HEK293T (cell line): ENCODE data around the gene SLC44A3.

Experiments
- CTCF ChIA-PET: fragments of 350-600 bp; formaldehyde crosslinking; extraction: SDS; loops from one replicate; lab custom pipeline; 2021; ENCODE audit warnings: antibody characterized with exemption, inconsistent platforms; lab: Yijun Ruan, JAX
- POLR2A ChIA-PET: fragments of 350-600 bp; formaldehyde crosslinking; extraction: SDS; loops from one replicate; lab custom pipeline; 2020; ENCODE audit warnings: antibody characterized with exemption, inconsistent platforms; lab: Yijun Ruan, JAX
- DNase-seq: peaks from one replicate; pipeline ENCODE4 v3.0.0; 2012; ENCODE audit warnings: mixed read lengths; ENCODE audit errors: extremely low spot score
- ARNT ChIP-seq: fragments of 450-650 bp; IDR thresholded peaks from 2 replicates; pipeline ENCODE4 v1.6.1; 2017; ENCODE audit warnings: mild to moderate bottlenecking
- BHLHE40 ChIP-seq: fragments of 450-650 bp; IDR thresholded peaks from 2 replicates; pipeline ENCODE4 v1.6.1; 2016; ENCODE audit warnings: mild to moderate bottlenecking, moderate library complexity, borderline replicate concordance
- CTBP1 ChIP-seq: fragments of 450-650 bp; IDR thresholded peaks from 2 replicates; pipeline ENCODE4 v1.6.1; 2016; ENCODE audit warnings: borderline replicate concordance
- ELF4 ChIP-seq: fragments of 450-650 bp; IDR thresholded peaks from 2 replicates; pipeline ENCODE4 v1.6.1; 2017; ENCODE audit warnings: antibody characterized with exemption
- FOXA1 ChIP-seq: fragments of 450-650 bp; IDR thresholded peaks from 2 replicates; pipeline ENCODE4 v1.6.1; 2016; ENCODE audit warnings: mild to moderate bottlenecking
- FOXK2 ChIP-seq: fragments of 450-650 bp; IDR thresholded peaks from 2 replicates; pipeline ENCODE4 v1.6.1; 2016; ENCODE audit warnings: mild to moderate bottlenecking
- FOXM1 ChIP-seq: fragments of 450-650 bp; IDR thresholded peaks from 2 replicates; pipeline ENCODE4 v1.6.1; 2017; ENCODE audit warnings: mild to moderate bottlenecking, borderline replicate concordance
- HDGF ChIP-seq: fragments of 450-650 bp; IDR thresholded peaks from 2 replicates; pipeline ENCODE4 v1.6.1; 2017; ENCODE audit warnings: antibody characterized with exemption, borderline replicate concordance
- L3MBTL2 ChIP-seq: fragments of 450-650 bp; conservative IDR thresholded peaks from 2 replicates; pipeline ENCODE4 v1.6.1; 2016; ENCODE audit warnings: mild to moderate bottlenecking
- LEF1 ChIP-seq: fragments of 450-650 bp; IDR thresholded peaks from 2 replicates; pipeline ENCODE4 v1.6.1; 2017; ENCODE audit warnings: mild to moderate bottlenecking, borderline replicate concordance
- NFRKB ChIP-seq: fragments of 450-650 bp; IDR thresholded peaks from 2 replicates; pipeline ENCODE4 v1.6.1; 2016; ENCODE audit warnings: mild to moderate bottlenecking, moderate library complexity
- PKNOX1 ChIP-seq: fragments of 450-650 bp; IDR thresholded peaks from 2 replicates; pipeline ENCODE4 v1.6.1; 2016
- SP1 ChIP-seq: fragments of 450-650 bp; IDR thresholded peaks from 2 replicates; pipeline ENCODE4 v1.6.1; 2017
- SUZ12 ChIP-seq: fragments of 450-650 bp; IDR thresholded peaks from 2 replicates; pipeline ENCODE4 v1.6.1; 2016; ENCODE audit warnings: mild to moderate bottlenecking
- TARDBP ChIP-seq: fragments of 450-650 bp; IDR thresholded peaks from 2 replicates; pipeline ENCODE4 v1.6.1; 2016
- ZNF384 ChIP-seq: fragments of 450-650 bp; IDR thresholded peaks from 2 replicates; pipeline ENCODE4 v1.6.1; 2016

SLC44A3 gene

GRCh38 chr1:94887603-94888171, 67.5 kb downstream of the SLC44A3 start:
- TF ChIP-seq ELF4 = no peak
- TF ChIP-seq FOXM1 = no peak
- no peak for TF ChIP-seq FOXA1
- no peak for TF ChIP-seq ZNF384
- no peak for TF ChIP-seq L3MBTL2
- TF ChIP-seq SP1 = no peak
- TF ChIP-seq BHLHE40 = no peak
- TF ChIP-seq FOXK2 = no peak
- TF ChIP-seq SUZ12 = no peak
- no peak for TF ChIP-seq LEF1
- no peak for TF ChIP-seq HDGF
- TF ChIP-seq CTBP1 = no peak
- TF ChIP-seq ARNT = no peak
- TF ChIP-seq NFRKB = no peak
- POLR2A ChIA-PET = no interaction called here
- no peak for DNase-seq
- CTCF ChIA-PET = no interaction called here

- ChIA-PET POLR2A (no interaction called here), CTCF (no interaction called here)
- TF ChIP-seq FOXK2 (no peak), CTBP1 (no peak), TARDBP (no peak), HDGF (no peak)
- no peak for DNase-seq
These were observed 68.0 kb downstream of the SLC44A3 start for GRCh38 chr1:94888201-94888600.

- DNase-seq = no peak
- TF ChIP-seq L3MBTL2 = no peak
- TF ChIP-seq ARNT = no peak
- no peak for TF ChIP-seq ELF4
- TF ChIP-seq TARDBP = no peak
- TF ChIP-seq CTBP1 = no peak
- no peak for TF ChIP-seq PKNOX1
- no peak for TF ChIP-seq FOXM1
- TF ChIP-seq SUZ12 = no peak
- no peak for TF ChIP-seq FOXK2
- no peak for TF ChIP-seq FOXA1
- no peak for TF ChIP-seq BHLHE40
- no peak for TF ChIP-seq NFRKB
- no peak for TF ChIP-seq HDGF
- TF ChIP-seq ZNF384 = no peak
- no peak for TF ChIP-seq LEF1
- TF ChIP-seq SP1 = no peak
- CTCF ChIA-PET = no interaction called here
- POLR2A ChIA-PET = interaction anchor here (0.9 kb wide), 1 partner anchor 32 kb away, joined by 3 read pairs; no protein-coding TSS in a partner anchor
These were observed 72.6 kb downstream of the SLC44A3 start for GRCh38 chr1:94892604-94893254.

GRCh38 chr1:94894630-94895029, 74.5 kb downstream of the SLC44A3 start:
- CTCF ChIA-PET = no interaction called here
- TF ChIP-seq BHLHE40 = no peak
- TF ChIP-seq HDGF = no peak
- TF ChIP-seq SP1 = no peak
- no peak for TF ChIP-seq FOXA1
- no peak for TF ChIP-seq PKNOX1
- no peak for TF ChIP-seq SUZ12
- TF ChIP-seq LEF1 = no peak
- no peak for TF ChIP-seq FOXM1
- TF ChIP-seq TARDBP = no peak
- TF ChIP-seq CTBP1 = no peak
- TF ChIP-seq NFRKB = no peak
- no peak for TF ChIP-seq L3MBTL2
- TF ChIP-seq ARNT = no peak
- POLR2A ChIA-PET = no interaction called here
- DNase-seq = no peak

- POLR2A ChIA-PET = no interaction called here
- DNase-seq = no peak
- CTCF ChIA-PET = no interaction called here
- TF ChIP-seq FOXM1 = no peak
- no peak for TF ChIP-seq HDGF
- TF ChIP-seq ARNT = no peak
- TF ChIP-seq PKNOX1 = no peak
- TF ChIP-seq TARDBP = no peak
- TF ChIP-seq SP1 = no peak
- no peak for TF ChIP-seq LEF1
- no peak for TF ChIP-seq ELF4
- no peak for TF ChIP-seq FOXA1
- TF ChIP-seq NFRKB = no peak
These were observed 75.4 kb downstream of the SLC44A3 start for GRCh38 chr1:94895518-94895917.

GRCh38 chr1:94898491-94899385, 78.6 kb downstream of the SLC44A3 start:
- no peak for TF ChIP-seq FOXK2
- TF ChIP-seq ARNT = no peak
- TF ChIP-seq FOXA1 = no peak
- TF ChIP-seq HDGF = no peak
- TF ChIP-seq ELF4 = no peak
- TF ChIP-seq L3MBTL2 = no peak
- no peak for TF ChIP-seq SUZ12
- no peak for TF ChIP-seq LEF1
- no peak for TF ChIP-seq CTBP1
- TF ChIP-seq ZNF384 = no peak
- no peak for TF ChIP-seq TARDBP
- TF ChIP-seq FOXM1 = no peak
- TF ChIP-seq PKNOX1 = no peak
- no peak for TF ChIP-seq NFRKB
- TF ChIP-seq SP1 = no peak
- TF ChIP-seq BHLHE40 = no peak
- POLR2A ChIA-PET = no interaction called here
- CTCF ChIA-PET = no interaction called here
- DNase-seq = no peak
